ENCODE measurements around the gene KLK5.
"Not testable (repeated sequence)": the region's sequence is repeated elsewhere in the genome, so short reads cannot be mapped to it uniquely, and the experiment has no call there.

The KLK5 gene, protein sequence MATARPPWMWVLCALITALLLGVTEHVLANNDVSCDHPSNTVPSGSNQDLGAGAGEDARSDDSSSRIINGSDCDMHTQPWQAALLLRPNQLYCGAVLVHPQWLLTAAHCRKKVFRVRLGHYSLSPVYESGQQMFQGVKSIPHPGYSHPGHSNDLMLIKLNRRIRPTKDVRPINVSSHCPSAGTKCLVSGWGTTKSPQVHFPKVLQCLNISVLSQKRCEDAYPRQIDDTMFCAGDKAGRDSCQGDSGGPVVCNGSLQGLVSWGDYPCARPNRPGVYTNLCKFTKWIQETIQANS

GRCh38 chr19:50952910-50953309 lies at the start of gene KLK5:
TSS of gene KLK5 (minus strand) at chr19:50953038. CDS start at chr19:50952657, 381 bp downstream.
- no peak for DNase-seq (ENCODE audit: low read depth in 3 of 3, low spot score in 1 of 3)

DNA sequence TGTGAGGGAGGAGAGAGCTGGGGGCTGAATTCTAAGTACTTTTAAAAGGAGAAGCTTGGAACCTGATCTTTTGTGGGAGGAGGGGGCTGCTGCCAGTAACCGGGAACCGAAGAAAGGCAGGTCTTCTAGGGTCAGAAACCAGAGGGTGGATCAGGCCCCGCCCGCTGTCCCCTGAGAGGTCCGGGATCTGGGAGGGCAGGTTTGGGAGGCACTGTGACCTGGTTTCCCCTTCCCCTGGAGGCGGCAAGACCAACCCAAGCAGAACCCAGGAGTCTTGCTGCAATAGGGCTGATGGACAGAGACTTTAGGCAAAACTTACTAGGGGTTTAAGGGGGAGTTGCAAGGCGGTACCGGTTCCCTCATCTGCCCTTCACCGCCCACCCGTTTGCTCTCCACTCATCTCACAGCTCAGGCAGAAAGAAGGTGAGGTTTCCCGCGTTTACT lies 49.3 kb upstream of the KLK5 start:
- no peak for DNase-seq (ENCODE audit: low read depth in 3 of 3, low spot score in 1 of 3)

DNA sequence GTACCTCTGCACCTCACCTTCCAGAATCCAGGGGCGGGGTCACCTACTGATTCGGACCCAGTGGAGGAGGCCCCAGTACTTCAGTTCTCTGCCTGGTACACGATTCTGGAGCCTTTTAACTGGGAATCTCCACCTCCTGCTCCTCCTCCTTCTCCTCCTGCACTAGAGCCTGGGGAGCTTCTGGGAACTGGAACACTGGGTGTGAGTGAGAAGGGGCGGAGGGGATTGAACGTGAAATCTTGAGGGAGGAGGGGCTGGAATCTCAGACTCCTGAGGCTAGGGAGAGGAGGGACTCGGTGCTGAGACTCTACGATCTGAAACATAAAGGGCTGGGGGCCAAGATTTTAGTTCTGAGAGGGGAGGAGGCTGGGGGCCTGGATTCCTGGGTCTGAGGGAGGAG lies 48.7 kb upstream of the KLK5 start, which contains the start of gene KLK8:
KLK8 (minus strand) TSS at position 90 of the 400 bp plus-strand sequence. CDS start 437 bp downstream, outside the sequence.
- DNase-seq (ENCODE audit: low read depth in 3 of 3, low spot score in 1 of 3): no peak

GRCh38 chr19:51000981-51001380 lies 48.1 kb upstream of the KLK5 start:
- no peak for DNase-seq (ENCODE audit: low read depth in 3 of 3, low spot score in 1 of 3)

DNA sequence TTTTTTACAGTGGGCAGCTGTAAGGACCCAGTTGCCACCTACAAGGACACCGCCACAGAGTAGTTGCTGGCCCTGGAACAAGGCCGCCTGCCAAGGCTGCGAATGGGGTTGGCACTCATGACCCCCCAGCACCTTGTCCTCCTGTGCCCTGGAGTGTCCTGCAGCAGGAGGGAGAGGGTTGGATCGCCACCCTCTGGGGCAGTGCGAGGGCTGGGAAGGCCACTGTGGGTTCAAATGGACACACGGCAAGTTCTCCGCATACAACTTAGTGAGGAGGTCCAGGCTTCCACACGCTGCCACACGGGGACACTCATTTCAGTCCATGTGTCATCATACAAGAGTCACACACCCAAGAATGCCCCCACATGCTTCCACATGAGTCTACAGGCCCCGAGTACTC lies 47.6 kb upstream of the KLK5 start:
- DNase-seq (ENCODE audit: low read depth in 3 of 3, low spot score in 1 of 3): no peak

- DNase-seq (ENCODE audit: low read depth in 3 of 3, low spot score in 1 of 3): no peak
Measured at GRCh38 chr19:50998686-50999085, 45.8 kb upstream of the KLK5 start.

- DNase-seq (ENCODE audit: low read depth in 3 of 3, low spot score in 1 of 3): no peak
Measured at GRCh38 chr19:50998061-50998460, 45.2 kb upstream of the KLK5 start.

DNA sequence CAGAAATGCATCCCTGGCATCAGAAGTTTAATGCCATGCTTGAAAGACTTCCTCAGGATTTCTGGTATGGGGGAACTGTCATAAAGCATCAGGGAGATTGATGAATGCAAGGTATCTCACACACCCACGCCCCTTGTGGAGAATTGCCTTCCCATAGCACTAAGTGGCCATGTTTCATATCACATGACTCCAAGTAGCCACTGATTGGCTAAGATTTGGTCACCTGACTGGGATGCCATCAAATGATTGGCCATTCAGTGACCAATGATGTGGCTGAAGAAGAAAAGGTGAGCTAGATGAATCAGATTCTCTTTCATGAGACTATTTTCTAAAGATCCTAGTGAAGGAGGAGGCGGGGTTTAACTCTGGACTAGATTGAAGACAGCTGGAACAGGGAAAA lies 41.3 kb upstream of the KLK5 start:
- DNase-seq (ENCODE audit: low read depth in 3 of 3, low spot score in 1 of 3): no peak

GRCh38 chr19:50992666-50993035 lies 39.8 kb upstream of the KLK5 start:
- no peak for DNase-seq (ENCODE audit: low read depth in 3 of 3, low spot score in 1 of 3)

DNA sequence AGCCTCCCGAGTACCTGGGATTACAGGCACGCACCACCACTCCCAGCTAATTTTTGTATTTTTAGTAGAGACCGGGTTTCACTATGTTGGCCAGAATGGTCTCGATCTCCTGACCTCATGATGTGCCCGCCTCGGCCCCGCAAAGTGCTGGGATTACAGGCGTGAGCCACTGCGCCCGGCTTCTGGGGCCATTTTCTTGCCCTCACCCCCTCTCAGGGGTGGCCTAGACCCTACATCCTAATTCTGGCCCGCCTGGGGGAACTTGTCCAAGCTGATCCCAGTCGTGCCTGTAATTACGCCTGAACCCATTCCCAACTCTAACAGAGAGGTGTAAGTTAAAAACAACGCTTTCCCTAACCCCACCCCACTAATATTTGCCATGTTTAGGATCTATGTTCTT lies 31.6 kb upstream of the KLK5 start:
- not testable (repeated sequence) for DNase-seq (ENCODE audit: low read depth in 3 of 3, low spot score in 1 of 3)

DNA sequence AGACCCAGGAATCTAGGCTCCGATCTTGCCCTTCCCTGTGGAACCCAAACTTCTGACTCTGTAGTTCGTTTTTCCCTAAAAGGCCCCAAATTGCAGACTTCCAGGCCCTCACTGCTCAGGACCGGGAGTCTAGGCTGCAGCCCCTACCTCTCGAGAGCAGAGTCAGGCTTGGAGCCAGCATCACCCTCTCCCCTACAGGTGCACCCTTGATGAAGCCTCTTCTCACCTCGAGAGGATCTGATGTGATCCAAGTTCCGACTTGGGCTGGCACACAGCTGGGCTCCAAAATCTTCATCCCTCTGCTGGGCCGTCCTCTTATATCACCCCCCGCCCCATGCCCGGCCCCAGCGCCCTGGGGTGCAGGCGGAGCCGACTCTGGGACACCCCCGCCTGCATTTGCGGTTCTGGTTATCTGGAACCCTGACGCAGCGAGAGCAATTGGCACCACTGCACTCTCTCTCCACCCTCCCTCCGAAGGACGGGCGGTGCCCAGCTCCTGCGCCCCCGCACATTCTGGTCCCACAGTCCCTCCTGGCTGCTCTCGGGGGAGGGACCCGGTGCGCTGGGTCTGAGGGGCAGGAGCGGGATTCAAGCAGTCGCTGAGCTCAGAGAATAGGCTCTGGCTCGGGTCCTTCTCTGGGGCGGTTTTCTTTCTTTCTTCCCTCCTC lies 30.9 kb upstream of the KLK5 start, which contains the start of gene KLK7:
KLK7 (minus strand) TSS at position 293 of the 668 bp plus-strand sequence. CDS start 1,518 bp downstream, outside the sequence.
- DNase-seq (ENCODE audit: low read depth in 3 of 3, low spot score in 1 of 3): no peak

DNA sequence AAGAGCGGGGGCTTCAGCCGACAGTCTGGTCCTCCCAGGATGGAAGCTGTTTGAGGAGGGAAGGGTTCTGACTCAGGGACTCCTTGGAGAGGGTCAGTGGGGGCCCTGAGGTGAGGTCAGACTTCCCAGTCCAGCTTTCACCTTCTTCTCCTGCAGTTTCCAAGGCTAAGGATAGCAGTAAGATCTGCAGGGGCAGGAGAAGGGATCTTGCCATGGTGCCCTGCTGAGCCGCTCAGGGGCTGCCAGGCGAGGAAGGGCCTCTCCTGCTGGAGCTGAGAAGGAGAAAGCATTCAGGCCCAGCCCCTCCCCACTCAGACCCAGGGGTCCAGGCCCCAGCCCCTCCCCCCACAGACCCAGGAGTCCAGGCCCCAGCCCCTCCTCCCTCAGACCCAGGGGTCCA lies 29.3 kb upstream of the KLK5 start:
- DNase-seq (ENCODE audit: low read depth in 3 of 3, low spot score in 1 of 3): no peak

DNA sequence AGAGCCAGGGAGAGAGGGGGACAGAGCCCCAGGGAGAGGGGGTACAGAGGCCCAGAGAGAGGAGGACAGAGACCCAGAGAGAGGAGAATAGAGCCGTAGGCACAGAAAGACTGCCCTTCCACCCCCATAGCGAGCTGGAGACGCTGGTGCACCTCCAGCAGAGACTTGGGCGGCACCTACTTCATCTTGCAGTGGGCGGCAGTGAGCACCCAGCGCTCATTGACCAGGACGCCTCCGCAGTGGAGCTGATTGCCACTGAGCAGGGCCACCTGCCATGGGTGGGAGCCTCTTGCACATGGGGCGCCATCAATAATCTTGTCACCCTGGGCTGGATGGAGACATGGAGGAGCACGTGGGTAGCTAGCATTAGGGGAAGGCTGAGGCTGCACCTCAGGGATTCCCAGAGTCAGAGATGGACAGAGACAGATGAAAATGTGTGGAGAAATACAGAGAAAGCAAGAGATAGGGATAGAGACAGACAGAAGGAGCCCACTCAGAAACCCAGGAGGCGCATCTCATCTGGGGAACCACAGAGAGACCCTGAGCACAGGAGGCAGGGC lies 28.8 kb upstream of the KLK5 start:
- DNase-seq (ENCODE audit: low read depth in 3 of 3, low spot score in 1 of 3): no peak

GRCh38 chr19:50980208-50980607 lies 27.4 kb upstream of the KLK5 start:
- DNase-seq (ENCODE audit: low read depth in 3 of 3, low spot score in 1 of 3): no peak

DNA sequence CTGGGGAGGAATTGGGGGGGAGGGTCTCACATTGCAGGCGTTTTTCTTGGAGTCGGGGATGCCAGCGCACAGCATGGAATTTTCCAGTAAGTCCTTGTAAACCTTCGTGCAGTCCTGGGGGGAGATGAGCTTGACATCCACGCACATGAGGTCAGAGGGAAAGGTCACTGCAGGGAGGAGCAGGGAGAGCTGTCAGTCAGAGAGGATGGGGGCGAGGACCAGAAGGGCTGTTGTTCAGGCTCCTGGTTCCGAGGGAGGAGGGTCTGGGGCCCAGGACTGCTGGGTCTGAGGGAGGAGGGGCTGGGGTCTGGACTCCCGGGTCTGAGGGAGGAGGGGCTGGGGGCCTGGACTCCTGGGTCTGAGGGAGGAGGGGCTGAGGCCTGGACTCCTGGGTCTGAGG lies 26.9 kb upstream of the KLK5 start:
- DNase-seq (ENCODE audit: low read depth in 3 of 3, low spot score in 1 of 3): no peak

- no peak for DNase-seq (ENCODE audit: low read depth in 3 of 3, low spot score in 1 of 3)
Measured at GRCh38 chr19:50978772-50979390, 26.0 kb upstream of the KLK5 start.

DNA sequence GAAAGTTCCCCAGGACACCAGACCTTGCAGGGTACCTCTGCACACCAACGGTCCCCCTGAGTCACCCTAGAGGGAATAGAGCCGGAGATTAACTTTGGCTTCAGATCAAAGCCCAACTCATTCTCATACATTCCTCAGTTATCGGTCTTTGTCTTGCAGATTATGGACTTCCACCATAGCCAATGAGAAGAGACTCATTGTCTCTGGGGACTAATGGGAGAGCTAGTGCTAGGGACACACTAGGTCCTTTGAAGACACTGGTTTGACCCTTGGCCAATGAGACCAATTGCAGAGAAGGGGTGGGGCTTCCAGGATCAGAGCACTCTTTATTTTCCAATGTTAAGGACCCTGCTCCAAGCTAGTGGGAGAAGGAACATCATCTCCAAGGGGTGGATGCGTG lies 24.8 kb upstream of the KLK5 start:
- no peak for DNase-seq (ENCODE audit: low read depth in 3 of 3, low spot score in 1 of 3)

- DNase-seq (ENCODE audit: low read depth in 3 of 3, low spot score in 1 of 3): no peak
Measured at GRCh38 chr19:50975766-50976165, 22.9 kb upstream of the KLK5 start.

DNA sequence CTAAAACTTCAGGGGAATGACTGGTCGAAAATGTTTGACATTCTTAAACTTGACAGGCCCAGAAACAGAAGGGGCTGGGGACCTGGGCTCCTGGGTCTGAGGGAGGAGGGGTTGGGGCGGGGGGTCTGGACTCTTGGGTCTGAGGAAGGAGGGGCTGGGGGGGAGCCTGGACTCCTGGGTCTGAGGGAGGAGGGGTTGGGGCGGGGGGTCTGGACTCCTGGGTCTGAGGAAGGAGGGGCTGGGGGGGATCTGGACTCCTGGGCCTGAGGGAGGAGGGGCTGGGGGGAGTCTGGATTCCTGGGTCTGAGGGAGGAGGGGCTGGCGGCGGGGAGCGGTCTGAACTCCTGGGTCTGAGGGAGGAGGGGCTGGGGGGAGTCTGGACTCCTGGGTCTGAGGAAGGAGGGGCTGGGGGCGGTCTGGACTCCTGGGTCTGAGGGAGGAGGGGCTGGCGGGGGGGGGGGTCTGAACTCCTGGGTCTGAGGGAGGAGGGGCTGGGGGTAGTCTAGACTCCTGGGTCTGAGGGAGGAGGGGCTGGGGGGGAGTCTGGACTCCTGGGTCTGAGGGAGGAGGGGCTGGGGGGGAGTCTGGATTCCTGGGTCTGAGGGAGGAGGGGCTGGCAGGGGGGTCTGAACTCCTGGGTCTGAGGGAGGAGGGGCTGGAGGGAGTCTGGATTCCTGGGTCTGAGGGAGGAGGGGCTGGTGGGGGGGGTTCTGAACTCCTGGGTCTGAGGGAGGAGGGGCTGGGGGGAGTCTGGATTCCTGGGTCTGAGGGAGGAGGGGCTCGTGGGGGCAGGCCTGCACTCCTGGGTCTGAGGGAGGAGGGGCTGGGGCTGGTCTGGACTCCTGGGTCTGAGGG lies 22.1 kb upstream of the KLK5 start:
- DNase-seq (ENCODE audit: low read depth in 3 of 3, low spot score in 1 of 3): no peak

- no peak for DNase-seq (ENCODE audit: low read depth in 3 of 3, low spot score in 1 of 3)
Measured at GRCh38 chr19:50972795-50973376, 20.0 kb upstream of the KLK5 start.

DNA sequence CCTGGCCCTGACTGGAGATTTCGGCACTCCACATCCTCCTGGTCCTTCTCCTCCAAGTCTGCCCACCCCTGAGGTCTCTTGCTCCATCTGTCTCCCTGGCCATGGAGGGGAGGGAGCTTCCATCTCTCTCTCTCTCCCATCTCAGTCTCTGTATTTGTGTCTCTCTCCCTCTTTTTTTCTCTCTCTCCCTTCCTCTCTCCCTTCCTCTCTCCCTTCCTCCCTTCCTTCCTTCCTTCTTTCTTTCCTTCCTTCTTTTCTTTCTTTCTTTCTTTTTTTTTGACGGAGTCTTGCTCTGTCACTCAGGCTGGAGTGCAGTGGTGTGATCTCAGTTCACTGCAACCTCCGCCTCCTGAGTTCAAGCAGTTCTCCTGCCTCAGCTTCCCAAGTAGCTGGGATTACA lies 17.0 kb upstream of the KLK5 start:
- not testable (repeated sequence) for DNase-seq (ENCODE audit: low read depth in 3 of 3, low spot score in 1 of 3)

Data from stimulated activated CD4-positive, alpha-beta T cell treated with anti-CD3 and anti-CD28 coated beads, TNF-alpha, amount 100 ng/mL, for 1 hour (primary cell).